ENCODE results near the gene ENOX1.

DNA sequence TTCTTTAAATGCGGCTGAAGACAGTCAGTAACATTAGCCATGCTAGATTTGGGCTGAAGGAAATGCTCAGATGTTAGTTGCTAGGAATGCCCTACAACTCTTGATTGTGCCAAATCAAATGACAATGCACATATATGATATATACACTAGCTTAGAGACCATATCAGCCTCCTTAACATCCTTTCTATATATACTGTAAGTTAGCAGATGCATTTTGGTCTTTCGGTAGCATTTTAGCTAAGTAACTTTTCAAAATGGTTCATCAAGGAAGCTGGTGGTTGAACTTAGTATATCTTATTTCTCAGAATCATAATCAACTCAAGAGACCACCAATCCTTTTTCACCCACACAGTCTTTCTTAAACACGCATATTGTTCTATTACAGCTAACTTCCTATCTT lies 14.1 kb upstream of the ENOX1 start:
- TF ChIP-seq CTBP1 (IDR thresholded peaks at IDR 0.05; ENCODE audit: borderline replicate concordance) (no peak), TARDBP (IDR thresholded peaks at IDR 0.05) (no peak), SUZ12 (IDR thresholded peaks at IDR 0.05) (no peak), FOXM1 (IDR thresholded peaks at IDR 0.05; ENCODE audit: borderline replicate concordance) (no peak), FOXA1 (IDR thresholded peaks at IDR 0.05) (no peak)
